Measurements from ENCODE around the gene KRTAP12-3. TPM values are rescaled to one million over a fixed set of nuclear protein-coding genes. Genes with fewer than 3 reads are reported as not detected.
"Not testable (repeated sequence)": the region's sequence is repeated elsewhere in the genome, so short reads cannot be mapped to it uniquely, and the experiment has no call there.

The KRTAP12-3 gene
- total RNA-seq, 4 donors from 2014 or later = not detected

GRCh38 chr21:44630440-44630839 is 27.3 kb upstream of the KRTAP12-3 start:
- Histone ChIP-seq H3K4me3 (no peak overlapping the region), H3K27me3 (no peaks in the 10 kb centered on the region), H3K27ac (no peak overlapping the region), H3K9me3 (peaks cover 0 to 8% of the 10 kb centered on the region in 2 donors), H3K36me3 (no peaks in the 10 kb centered on the region), H3K4me1 (no peaks in the 10 kb centered on the region)
- TF ChIP-seq, protein P1, sequence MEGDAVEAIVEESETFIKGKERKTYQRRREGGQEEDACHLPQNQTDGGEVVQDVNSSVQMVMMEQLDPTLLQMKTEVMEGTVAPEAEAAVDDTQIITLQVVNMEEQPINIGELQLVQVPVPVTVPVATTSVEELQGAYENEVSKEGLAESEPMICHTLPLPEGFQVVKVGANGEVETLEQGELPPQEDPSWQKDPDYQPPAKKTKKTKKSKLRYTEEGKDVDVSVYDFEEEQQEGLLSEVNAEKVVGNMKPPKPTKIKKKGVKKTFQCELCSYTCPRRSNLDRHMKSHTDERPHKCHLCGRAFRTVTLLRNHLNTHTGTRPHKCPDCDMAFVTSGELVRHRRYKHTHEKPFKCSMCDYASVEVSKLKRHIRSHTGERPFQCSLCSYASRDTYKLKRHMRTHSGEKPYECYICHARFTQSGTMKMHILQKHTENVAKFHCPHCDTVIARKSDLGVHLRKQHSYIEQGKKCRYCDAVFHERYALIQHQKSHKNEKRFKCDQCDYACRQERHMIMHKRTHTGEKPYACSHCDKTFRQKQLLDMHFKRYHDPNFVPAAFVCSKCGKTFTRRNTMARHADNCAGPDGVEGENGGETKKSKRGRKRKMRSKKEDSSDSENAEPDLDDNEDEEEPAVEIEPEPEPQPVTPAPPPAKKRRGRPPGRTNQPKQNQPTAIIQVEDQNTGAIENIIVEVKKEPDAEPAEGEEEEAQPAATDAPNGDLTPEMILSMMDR (IDR thresholded peaks at IDR 0.05) = no peak
- no peak for TF ChIP-seq POLR2A (IDR thresholded peaks at IDR 0.05)
- DNase-seq = no peak
- intact Hi-C loops (cut with DNase I; ENCODE audit: low total_unique reads) = no loop called here

- intact Hi-C loops (cut with DNase I; ENCODE audit: low total_unique reads) = no loop called here
- Histone ChIP-seq H3K27ac (no peak overlapping the region), H3K36me3 (no peaks in the 10 kb centered on the region), H3K4me3 (no peak overlapping the region), H3K27me3 (no peaks in the 10 kb centered on the region), H3K9me3 (peaks cover 0 to 8% of the 10 kb centered on the region in 2 donors), H3K4me1 (no peaks in the 10 kb centered on the region)
- DNase-seq = no peak
- TF ChIP-seq POLR2A (IDR thresholded peaks at IDR 0.05) = no peak
Observed at GRCh38 chr21:44632067-44632466, 25.7 kb upstream of the KRTAP12-3 start.

GRCh38 chr21:44636209-44637017 is 21.3 kb upstream of the KRTAP12-3 start:
- H3K4me1 ChIP-seq = no peaks in the 10 kb centered on the region
- H3K36me3 ChIP-seq = no peaks in the 10 kb centered on the region
- intact Hi-C loops (cut with DNase I; ENCODE audit: low total_unique reads) = no loop called here
- no peak for DNase-seq
- no peak overlapping the region for H3K4me3 ChIP-seq
- TF ChIP-seq, protein P1 (IDR thresholded peaks at IDR 0.05) = no peak
- no peak for TF ChIP-seq POLR2A (IDR thresholded peaks at IDR 0.05)
- H3K27me3 ChIP-seq = no peaks in the 10 kb centered on the region
- H3K9me3 ChIP-seq = peaks cover 0 to 8% of the 10 kb centered on the region in 2 donors
- H3K27ac ChIP-seq = no peak overlapping the region

GRCh38 chr21:44637018-44637850 is 20.5 kb upstream of the KRTAP12-3 start, which contains the start of gene KRTAP10-10:
Gene KRTAP10-10 (plus strand): TSS chr21:44637356. CDS start chr21:44637418, 62 bp downstream.
- Histone ChIP-seq H3K9me3 (peaks cover 0 to under 1% of the 10 kb centered on the region in 2 donors), H3K27ac (no peak within 1 kb of the TSS), H3K27me3 (no peaks in the 10 kb centered on the region), H3K4me1 (no peaks in the 10 kb centered on the region), H3K4me3 (no peak within 1 kb of the TSS), H3K36me3 (no peaks in the 10 kb centered on the region)
- no peak for DNase-seq
- TF ChIP-seq POLR2A (IDR thresholded peaks at IDR 0.05) = no peak
- TF ChIP-seq, protein P1 (IDR thresholded peaks at IDR 0.05) = no peak
- intact Hi-C loops (cut with DNase I; ENCODE audit: low total_unique reads) = no loop called here

- H3K27me3 ChIP-seq; DNase-seq; H3K9me3 ChIP-seq; H3K4me1 ChIP-seq; H3K36me3 ChIP-seq; intact Hi-C loops (cut with DNase I; ENCODE audit: low total_unique reads); H3K4me3 ChIP-seq; H3K27ac ChIP-seq: not testable (repeated sequence)
Observed at GRCh38 chr21:44637851-44638348, 19.8 kb upstream of the KRTAP12-3 start.

- H3K4me1 ChIP-seq; DNase-seq; H3K4me3 ChIP-seq; H3K27ac ChIP-seq; H3K9me3 ChIP-seq; H3K36me3 ChIP-seq; intact Hi-C loops (cut with DNase I; ENCODE audit: low total_unique reads); H3K27me3 ChIP-seq: not testable (repeated sequence)
Observed at GRCh38 chr21:44638506-44639330, 19.0 kb upstream of the KRTAP12-3 start.

Measured in uterus (tissue), 4 donors.